ENCODE data around the gene CFL1.

The CFL1 gene

GRCh38 chr11:65871811-65872548 is 14.0 kb upstream of the CFL1 start:
- no peak for TF ChIP-seq CTCF (IDR thresholded peaks at IDR 0.05; ENCODE audit: control insufficient read depth, extremely low read depth, insufficient read depth)
- no peak for DNase-seq (ENCODE audit: low read depth)
- H3K4me3 ChIP-seq (ENCODE audit: low read depth, low read length) = no peak overlapping the region

DNA sequence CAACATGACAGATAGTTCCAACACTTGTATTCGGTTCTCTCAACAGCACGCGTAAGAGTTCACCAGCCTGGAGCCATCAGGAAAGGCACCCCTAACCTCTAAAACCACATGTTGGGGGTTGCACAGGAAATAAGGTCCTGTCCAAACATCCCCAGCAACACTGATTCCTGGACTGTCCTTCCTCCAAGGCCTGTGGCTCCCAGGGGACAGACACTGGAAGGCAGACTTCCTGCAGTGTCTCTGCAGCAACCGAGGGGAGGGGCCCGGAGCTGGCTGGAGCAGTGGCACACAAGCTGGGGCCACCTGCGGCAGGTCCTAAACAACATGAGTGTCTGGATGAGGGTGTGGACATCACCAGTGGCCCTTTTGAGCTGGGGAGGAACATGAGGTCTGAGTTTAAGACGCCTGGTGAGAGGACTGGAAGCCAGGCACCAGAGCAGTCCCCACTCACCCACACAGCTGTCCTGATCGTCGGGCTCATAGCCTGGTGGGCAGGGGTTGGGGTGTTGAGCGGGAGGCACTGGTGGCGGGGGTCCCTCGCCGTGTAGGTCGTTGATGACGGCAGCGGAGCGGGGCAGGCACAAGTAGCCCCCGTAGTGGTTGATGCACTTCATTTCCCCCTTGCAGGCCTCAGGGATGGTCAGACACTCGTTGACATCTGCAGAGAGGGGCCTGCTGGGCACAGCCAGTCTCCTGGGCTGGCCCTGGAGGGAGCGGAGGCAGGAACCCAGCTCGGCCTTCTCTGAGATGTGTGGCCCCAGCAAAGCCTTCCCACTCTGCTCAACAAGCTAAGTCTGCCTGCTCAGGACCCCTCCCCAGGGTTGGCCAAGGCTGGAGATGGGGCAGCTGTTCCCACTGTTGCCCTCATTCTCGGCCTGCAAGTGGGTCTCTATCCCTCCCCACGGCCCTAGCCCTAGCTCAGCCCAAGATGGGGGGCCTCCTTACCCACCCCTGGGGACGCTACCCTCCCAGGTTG is 13.0 kb upstream of the CFL1 start:
- no peak for TF ChIP-seq CTCF (IDR thresholded peaks at IDR 0.05; ENCODE audit: control insufficient read depth, extremely low read depth, insufficient read depth)
- no peak for DNase-seq (ENCODE audit: low read depth)
- H3K4me3 ChIP-seq (ENCODE audit: low read depth, low read length) = no peak overlapping the region

DNA sequence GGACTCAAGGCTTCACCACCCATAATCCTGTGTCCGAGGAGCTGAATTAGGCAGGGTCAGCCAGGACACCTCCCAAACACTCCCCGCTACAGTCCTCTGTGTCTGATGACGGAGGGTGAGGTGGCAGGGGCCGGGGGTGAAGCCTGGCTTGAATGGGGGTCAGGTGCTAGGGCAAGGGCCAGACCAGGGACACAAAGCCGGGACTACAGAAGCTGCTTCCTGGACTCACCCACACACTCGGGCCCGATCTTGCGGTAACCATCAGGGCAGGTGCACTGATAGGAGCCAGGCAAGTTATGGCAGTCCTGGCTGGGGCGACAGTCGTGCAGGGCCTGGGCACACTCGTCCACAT is 12.3 kb upstream of the CFL1 start:
- no peak for TF ChIP-seq CTCF (IDR thresholded peaks at IDR 0.05; ENCODE audit: control insufficient read depth, extremely low read depth, insufficient read depth)
- no peak overlapping the region for H3K4me3 ChIP-seq (ENCODE audit: low read depth, low read length)
- DNase-seq (ENCODE audit: low read depth) = no peak

DNA sequence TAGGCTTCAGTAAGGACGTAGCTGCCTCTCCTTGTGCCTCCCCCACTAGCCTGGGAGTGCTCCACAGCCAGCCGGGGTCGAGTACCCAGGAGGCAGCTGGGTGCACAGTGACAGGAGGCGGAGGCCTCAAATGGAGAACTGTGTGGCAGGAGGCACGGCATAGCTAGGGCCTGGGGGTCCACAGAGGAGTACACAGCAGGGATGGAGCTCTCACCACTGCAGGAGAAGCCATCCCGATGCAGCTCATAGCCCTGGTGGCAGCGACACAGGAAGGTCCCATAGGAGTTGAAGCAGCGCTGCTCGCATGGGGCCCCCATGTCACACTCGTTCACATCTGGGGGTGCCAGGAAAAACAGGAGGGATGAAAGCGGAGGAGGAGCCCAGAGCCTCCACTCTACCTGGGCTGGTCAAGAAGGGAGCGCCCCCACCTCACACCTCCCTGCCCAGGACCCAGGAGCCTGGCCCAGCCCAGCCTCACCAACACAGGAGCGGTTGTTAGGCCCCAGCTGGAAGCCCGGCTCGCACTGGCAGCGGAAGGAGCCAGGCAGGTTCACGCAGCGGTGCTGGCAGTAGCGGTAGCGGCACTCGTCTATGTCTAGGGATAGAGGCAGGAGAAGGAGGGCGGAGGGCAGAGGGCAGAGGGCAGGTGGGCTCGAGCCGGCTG is 11.8 kb upstream of the CFL1 start:
- DNase-seq (ENCODE audit: low read depth) = no peak

DNA sequence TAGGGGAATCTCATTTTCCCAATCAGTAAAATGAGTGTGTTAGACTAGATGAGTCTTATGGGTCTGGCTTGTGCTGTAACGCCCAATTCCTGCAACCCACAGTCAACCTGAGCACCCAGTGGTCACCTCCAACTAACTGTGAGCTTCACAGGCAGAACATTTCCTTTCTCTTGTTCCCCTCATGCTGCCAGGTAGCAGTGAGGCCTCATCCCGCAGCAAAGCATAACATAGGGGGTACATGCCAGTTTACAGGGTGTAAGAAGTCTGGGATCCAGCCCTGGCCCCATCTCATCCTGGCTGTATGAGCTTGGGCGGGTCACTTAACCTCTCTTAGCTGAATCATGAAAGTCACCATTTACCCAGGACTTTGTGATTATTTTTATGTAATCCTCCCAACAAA is 10.9 kb upstream of the CFL1 start:
- no peak for TF ChIP-seq CTCF (IDR thresholded peaks at IDR 0.05; ENCODE audit: control insufficient read depth, extremely low read depth, insufficient read depth)
- H3K4me3 ChIP-seq (ENCODE audit: low read depth, low read length) = no peak overlapping the region
- DNase-seq (ENCODE audit: low read depth) = no peak

More for the DNA sequence above, 11.8 kb upstream of the CFL1 start:
- TF ChIP-seq CTCF (IDR thresholded peaks at IDR 0.05; ENCODE audit: control insufficient read depth, extremely low read depth, insufficient read depth) = no peak
- H3K4me3 ChIP-seq (ENCODE audit: low read depth, low read length) = no peak overlapping the region

GRCh38 chr11:65868076-65868667 is 10.2 kb upstream of the CFL1 start:
- TF ChIP-seq CTCF (IDR thresholded peaks at IDR 0.05; ENCODE audit: control insufficient read depth, extremely low read depth, insufficient read depth) = no peak
- DNase-seq (ENCODE audit: low read depth) = no peak
- no peak overlapping the region for H3K4me3 ChIP-seq (ENCODE audit: low read depth, low read length)

Measured in LNCaP clone FGC (cell line).